GM18505 (cell line): ENCODE data around the gene BTBD1.

ENCODE experiments used
- ATAC-seq: cut with Tn5 transposase; IDR thresholded peaks from one replicate; pipeline ENCODE4 v1.9.1; 2021; ENCODE audit not compliant: unreplicated experiment
- POLR2A ChIP-seq: IDR thresholded peaks from 4 replicates; pipeline ENCODE4 v1.6.1; 2011; ENCODE audit warnings: borderline replicate concordance; ENCODE audit not compliant: insufficient read depth, insufficient read length; ENCODE audit errors: extremely low read depth

The BTBD1 gene

DNA sequence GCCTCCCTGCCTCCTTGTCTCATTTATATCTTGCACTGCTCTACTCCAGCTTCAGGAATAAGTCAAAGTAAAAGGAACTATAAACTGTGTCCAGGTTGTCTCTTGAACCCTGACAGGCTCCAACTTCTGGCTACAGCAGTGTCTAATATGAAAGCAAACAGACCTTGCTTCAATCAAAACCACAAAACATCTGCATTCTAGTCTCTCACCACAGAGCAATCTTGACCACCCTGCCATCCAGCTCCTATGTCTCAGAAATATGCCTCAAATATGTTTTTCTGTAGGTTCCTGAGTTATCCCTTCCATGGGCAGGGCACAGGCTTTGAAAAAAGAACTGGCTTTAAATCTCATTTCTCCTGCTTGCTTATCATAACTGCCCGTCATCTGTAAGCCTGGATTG is 94.1 kb downstream of the BTBD1 start:
- no peak for TF ChIP-seq POLR2A
- ATAC-seq, result no peak

DNA sequence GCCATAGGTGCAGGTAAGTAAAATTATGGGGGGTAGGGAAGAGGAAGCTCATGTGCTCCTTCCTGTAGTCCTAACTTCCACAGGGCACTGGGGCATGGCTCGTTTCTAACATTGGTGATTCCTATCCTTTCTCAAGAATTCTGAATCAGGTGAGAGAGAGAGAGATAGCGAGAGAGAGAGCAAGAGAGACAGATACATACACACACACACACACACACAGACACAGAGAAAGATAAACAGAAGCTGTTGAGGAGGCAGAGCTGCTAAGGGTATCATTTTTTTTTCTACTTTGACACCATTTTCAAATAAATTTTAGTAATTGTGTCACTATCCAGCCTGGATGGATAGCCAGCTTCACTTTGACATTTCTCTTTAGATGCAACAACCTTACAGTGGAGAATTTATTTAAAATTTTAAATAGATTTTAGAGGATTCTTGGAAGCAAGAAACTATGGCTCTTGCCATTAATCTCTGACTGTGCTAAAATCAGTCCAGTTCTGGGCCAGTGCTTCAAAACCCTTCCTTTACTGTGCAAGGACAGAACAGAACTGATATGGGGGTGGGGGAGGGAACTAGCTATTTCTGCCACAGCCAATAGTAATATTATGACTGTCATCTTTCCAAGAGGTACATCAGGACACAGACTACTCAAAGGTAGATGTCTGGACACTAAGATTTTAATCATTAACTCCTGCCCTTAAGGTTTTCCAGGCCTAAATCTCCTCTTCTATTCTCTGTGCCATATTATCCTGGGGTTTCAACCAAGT is 95.7 kb downstream of the BTBD1 start:
- no peak for ATAC-seq
- TF ChIP-seq POLR2A, result no peak

DNA sequence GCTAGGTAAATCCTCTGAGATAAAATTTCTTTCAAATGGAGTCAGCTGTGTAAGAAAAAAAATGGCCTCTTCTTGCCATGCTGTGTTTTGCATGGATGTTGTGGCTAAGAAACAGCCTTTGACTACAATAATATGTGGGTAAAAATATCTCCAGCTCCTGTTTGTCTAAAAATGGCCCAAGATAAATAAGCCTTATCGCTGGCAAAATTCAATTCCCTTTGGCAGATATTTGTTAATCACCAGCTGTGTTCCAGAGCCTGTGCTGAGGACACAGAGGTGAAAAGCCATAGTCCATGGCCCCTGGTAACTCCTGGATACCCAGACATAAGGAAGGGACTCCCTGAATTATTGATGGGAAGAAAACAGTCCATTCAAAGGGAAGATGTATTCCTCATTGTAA is 96.4 kb downstream of the BTBD1 start:
- no peak for TF ChIP-seq POLR2A
- no peak for ATAC-seq

DNA sequence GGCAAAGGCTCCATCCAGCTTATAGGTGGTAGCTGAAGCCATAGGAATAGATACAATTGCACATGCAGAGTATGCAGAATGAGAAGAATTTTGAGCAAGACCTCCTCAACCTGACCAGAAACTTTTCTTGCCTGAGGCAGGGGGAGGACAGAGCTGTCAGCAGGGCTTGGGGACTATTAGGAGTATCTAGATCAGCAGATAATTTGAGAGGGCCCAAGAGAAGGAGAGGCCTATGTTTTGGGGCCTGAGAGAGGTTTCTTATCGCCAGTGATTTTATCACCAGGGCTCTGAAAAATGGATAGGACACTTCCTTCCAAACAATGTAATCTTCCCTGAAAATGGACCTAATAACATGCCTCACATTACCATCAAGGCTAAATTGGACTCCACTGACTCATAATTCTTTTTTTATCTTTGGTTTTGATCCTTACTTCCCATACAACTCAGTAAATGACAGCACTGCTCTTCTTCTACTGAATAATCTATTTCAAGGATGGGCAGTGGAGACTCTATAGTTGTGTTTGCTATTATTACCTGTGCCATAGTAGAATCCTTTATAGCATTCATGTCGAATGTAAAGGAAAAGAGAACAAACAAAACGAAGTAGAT is 96.9 kb downstream of the BTBD1 start:
- no peak for TF ChIP-seq POLR2A
- no peak for ATAC-seq

DNA sequence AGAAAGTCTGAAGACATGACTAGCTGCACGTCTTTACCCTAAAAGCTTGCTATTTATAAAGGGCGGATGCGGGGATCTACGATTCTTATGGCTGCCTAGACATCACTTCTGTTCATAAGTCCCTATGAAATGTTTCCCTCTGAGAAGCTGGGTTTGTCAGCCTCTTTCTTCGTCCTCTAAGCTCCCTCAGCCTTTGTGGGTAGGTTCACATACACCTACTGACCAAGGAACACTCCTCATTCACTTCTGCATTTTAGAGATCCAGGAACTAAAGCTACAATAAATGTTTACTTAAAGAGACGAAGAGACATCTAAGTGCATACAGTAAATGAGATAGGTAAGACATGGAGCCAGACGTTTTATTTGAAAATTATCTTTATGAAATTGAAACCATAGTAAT is 97.7 kb downstream of the BTBD1 start:
- ATAC-seq, result no peak

DNA sequence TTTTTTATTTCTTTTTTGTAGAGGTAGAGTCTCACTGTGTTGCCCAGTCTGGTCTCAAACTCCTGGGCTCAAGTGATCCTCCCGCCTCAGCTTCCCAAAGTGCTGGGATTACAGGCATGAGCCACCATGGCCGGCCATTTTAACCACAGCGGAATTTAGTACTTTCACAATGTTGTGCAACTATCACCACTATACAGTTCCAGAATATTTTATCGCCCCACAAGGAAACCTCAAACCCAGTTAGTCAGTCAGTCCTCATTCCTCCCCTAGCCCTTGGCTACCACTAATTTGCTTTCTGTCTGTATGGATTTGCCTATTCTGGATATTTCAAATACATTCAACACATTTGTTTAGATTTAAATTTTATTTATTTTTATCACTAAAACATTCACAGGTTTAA is 99.0 kb downstream of the BTBD1 start:
- ATAC-seq, result no peak
- no peak for TF ChIP-seq POLR2A

More for the DNA sequence above, 97.7 kb downstream of the BTBD1 start:
- no peak for TF ChIP-seq POLR2A

DNA sequence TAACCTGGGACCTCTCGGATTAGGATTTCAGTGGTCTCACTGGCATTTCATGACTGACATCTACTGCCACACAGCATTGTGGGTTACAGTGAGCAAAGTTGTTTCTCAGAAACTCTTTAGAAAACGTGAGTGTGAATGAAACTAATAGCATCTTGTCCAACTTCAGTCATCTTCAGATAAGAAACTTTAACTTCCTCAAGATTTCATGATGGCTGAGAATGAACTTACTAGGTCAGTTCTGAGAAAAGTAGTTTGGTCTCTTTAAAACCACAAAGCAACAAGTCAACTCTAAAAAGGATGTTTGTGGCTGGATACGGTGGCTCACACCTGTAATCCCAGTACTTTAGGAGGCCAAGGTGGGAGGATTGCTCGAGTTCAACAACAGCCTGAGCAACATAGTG is 100.4 kb downstream of the BTBD1 start:
- no peak for TF ChIP-seq POLR2A
- no peak for ATAC-seq
